HEK293 (cell line): ENCODE measurements around the gene CAND2.

ENCODE experiments used
- REPIN1 ChIP-seq: fragments of 450-650 bp; formaldehyde crosslinking; IDR thresholded peaks from 2 replicates; pipeline ENCODE4 v1.5.1; 2017; ENCODE audit warnings: missing biosample characterization, missing genetic modification characterization, low read depth
- SCRT1 ChIP-seq: fragments of 450-650 bp; formaldehyde crosslinking; IDR thresholded peaks from 2 replicates; pipeline ENCODE4 v1.5.1; 2016; ENCODE audit warnings: missing biosample characterization, missing genetic modification characterization, borderline replicate concordance
- ZNF510 ChIP-seq: fragments of 450-650 bp; formaldehyde crosslinking; IDR thresholded peaks from 2 replicates; pipeline ENCODE4 v1.5.1; 2018; ENCODE audit warnings: mild to moderate bottlenecking, missing genetic modification characterization, missing biosample characterization; ENCODE audit not compliant: insufficient replicate concordance
- ZNF629 ChIP-seq: fragments of 450-650 bp; formaldehyde crosslinking; IDR thresholded peaks from 2 replicates; pipeline ENCODE4 v1.5.1; 2017; ENCODE audit warnings: missing biosample characterization, missing genetic modification characterization
- ZNF670 ChIP-seq: fragments of 450-650 bp; formaldehyde crosslinking; IDR thresholded peaks from 2 replicates; pipeline ENCODE4 v1.5.1; 2016; ENCODE audit warnings: missing biosample characterization, missing genetic modification characterization, low read depth
- ZNF677 ChIP-seq: fragments of 450-650 bp; IDR thresholded peaks from 2 replicates; pipeline ENCODE4 v1.5.0; 2018; ENCODE audit warnings: missing biosample characterization, mild to moderate bottlenecking, missing genetic modification characterization, moderate library complexity
- TF ChIP-seq, protein P1 (sequence below): fragments of 450-650 bp; formaldehyde crosslinking; IDR thresholded peaks from 2 replicates; pipeline ENCODE4 v1.5.1; 2016; ENCODE audit warnings: missing biosample characterization, missing genetic modification characterization

DNA sequence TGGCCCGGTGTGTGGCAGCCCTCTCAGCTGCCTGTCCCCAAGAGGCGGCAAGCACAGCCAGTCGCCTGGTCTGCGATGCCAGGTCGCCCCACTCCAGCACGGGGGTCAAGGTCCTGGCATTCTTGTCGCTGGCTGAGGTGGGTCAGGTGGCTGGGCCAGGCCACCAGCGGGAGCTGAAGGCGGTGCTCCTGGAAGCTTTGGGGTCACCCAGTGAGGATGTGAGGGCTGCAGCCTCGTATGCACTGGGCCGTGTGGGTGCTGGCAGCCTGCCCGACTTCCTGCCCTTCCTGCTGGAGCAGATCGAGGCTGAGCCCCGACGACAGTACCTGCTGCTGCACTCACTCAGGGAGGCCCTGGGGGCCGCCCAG is 20.8 kb downstream of the CAND2 start:
- TF ChIP-seq SCRT1 (tag by site-specific recombination), result no peak
- TF ChIP-seq, protein P1, sequence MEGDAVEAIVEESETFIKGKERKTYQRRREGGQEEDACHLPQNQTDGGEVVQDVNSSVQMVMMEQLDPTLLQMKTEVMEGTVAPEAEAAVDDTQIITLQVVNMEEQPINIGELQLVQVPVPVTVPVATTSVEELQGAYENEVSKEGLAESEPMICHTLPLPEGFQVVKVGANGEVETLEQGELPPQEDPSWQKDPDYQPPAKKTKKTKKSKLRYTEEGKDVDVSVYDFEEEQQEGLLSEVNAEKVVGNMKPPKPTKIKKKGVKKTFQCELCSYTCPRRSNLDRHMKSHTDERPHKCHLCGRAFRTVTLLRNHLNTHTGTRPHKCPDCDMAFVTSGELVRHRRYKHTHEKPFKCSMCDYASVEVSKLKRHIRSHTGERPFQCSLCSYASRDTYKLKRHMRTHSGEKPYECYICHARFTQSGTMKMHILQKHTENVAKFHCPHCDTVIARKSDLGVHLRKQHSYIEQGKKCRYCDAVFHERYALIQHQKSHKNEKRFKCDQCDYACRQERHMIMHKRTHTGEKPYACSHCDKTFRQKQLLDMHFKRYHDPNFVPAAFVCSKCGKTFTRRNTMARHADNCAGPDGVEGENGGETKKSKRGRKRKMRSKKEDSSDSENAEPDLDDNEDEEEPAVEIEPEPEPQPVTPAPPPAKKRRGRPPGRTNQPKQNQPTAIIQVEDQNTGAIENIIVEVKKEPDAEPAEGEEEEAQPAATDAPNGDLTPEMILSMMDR, result no peak
- TF ChIP-seq ZNF510, result no peak
- no peak for TF ChIP-seq ZNF629 (tag by site-specific recombination)
- TF ChIP-seq REPIN1 (tag by site-specific recombination), result no peak
- no peak for TF ChIP-seq ZNF670 (tag by site-specific recombination)
- no peak for TF ChIP-seq ZNF677 (tag by site-specific recombination)
